ENCODE measurements around the gene ADIPOR1. TPM values are rescaled to one million over a fixed set of nuclear protein-coding genes. Genes with fewer than 3 reads are reported as not detected.

ADIPOR1 gene
- total RNA-seq, 1 donor from 2014 or later = 52.9 TPM

DNA sequence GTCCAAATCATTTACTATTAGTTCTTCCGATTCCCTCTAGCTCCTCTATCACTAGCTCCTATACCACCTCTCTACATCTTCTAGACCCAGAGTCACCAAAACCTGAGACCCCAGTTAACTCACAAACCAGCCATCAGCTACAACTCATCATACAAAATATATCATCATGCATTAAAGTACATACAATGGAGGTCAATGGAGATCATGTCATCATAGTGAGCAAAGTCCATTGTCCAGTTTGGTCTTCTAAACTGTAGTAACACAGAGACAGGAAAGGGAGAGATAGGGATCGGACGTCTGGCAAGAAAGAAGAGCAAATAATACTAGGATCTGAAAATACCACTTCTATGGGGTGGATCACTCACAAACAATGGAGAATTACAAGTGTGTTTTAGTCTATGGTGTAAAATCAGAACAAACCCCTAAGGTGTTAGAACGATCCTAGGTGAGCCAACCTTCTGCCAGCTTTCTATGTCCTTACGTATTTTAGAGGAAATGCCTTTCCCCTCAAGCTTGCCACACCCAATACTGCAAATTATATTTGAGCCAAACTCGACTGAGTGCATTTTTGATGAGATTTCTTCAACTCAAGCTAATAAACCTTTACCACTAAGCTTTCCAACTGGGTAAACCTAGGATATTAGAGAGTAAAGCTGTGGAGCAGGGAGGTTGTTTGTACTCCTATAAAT is 3.9 kb downstream of the ADIPOR1 start:
- Mint-ChIP-seq H3K36me3 (ENCODE audit: low read depth, unreplicated experiment) (peaks cover 19% of the 10 kb centered on the region), H3K9me3 (ENCODE audit: unreplicated experiment) (no peaks in the 10 kb centered on the region), H3K27me3 (ENCODE audit: unreplicated experiment) (peaks cover 8% of the 10 kb centered on the region), H3K27ac (ENCODE audit: unreplicated experiment) (peak overlapping the region; percentile 86), H3K4me3 (ENCODE audit: unreplicated experiment) (peak overlapping the region; percentile 8), H3K4me1 (ENCODE audit: unreplicated experiment) (peaks cover 49% of the 10 kb centered on the region)
- DNase-seq (ENCODE audit: low spot score) = no peak
- TF ChIP-seq CTCF (IDR thresholded peaks at IDR 0.05; ENCODE audit: unreplicated experiment) = no peak

- Mint-ChIP-seq H3K36me3 (ENCODE audit: low read depth, unreplicated experiment) (peaks cover 21% of the 10 kb centered on the region), H3K27ac (ENCODE audit: unreplicated experiment) (peak overlapping the region; percentile 81), H3K27me3 (ENCODE audit: unreplicated experiment) (peaks cover 5% of the 10 kb centered on the region), H3K9me3 (ENCODE audit: unreplicated experiment) (no peaks in the 10 kb centered on the region), H3K4me1 (ENCODE audit: unreplicated experiment) (peaks cover 45% of the 10 kb centered on the region), H3K4me3 (ENCODE audit: unreplicated experiment) (no peak overlapping the region)
- TF ChIP-seq CTCF (IDR thresholded peaks at IDR 0.05; ENCODE audit: unreplicated experiment) = no peak
- no peak for DNase-seq (ENCODE audit: low spot score)
Observed at GRCh38 chr1:202953392-202953791, 4.7 kb downstream of the ADIPOR1 start.

- Mint-ChIP-seq H3K4me3 (ENCODE audit: unreplicated experiment) (no peak overlapping the region), H3K9me3 (ENCODE audit: unreplicated experiment) (no peaks in the 10 kb centered on the region), H3K4me1 (ENCODE audit: unreplicated experiment) (peaks cover 45% of the 10 kb centered on the region), H3K27me3 (ENCODE audit: unreplicated experiment) (peaks cover 5% of the 10 kb centered on the region), H3K27ac (ENCODE audit: unreplicated experiment) (peak overlapping the region; percentile 86), H3K36me3 (ENCODE audit: low read depth, unreplicated experiment) (peaks cover 25% of the 10 kb centered on the region)
- no peak for TF ChIP-seq CTCF (IDR thresholded peaks at IDR 0.05; ENCODE audit: unreplicated experiment)
- no peak for DNase-seq (ENCODE audit: low spot score)
Observed at GRCh38 chr1:202952818-202953217, 5.3 kb downstream of the ADIPOR1 start.

GRCh38 chr1:202952099-202952498 is 6.0 kb downstream of the ADIPOR1 start:
- Mint-ChIP-seq H3K4me1 (ENCODE audit: unreplicated experiment) (peaks cover 40% of the 10 kb centered on the region), H3K4me3 (ENCODE audit: unreplicated experiment) (peak overlapping the region; percentile 37), H3K9me3 (ENCODE audit: unreplicated experiment) (no peaks in the 10 kb centered on the region), H3K27ac (ENCODE audit: unreplicated experiment) (peak overlapping the region; percentile 86), H3K36me3 (ENCODE audit: low read depth, unreplicated experiment) (peaks cover 28% of the 10 kb centered on the region), H3K27me3 (ENCODE audit: unreplicated experiment) (peaks cover 5% of the 10 kb centered on the region)
- TF ChIP-seq CTCF (IDR thresholded peaks at IDR 0.05; ENCODE audit: unreplicated experiment) = no peak
- no peak for DNase-seq (ENCODE audit: low spot score)

DNA sequence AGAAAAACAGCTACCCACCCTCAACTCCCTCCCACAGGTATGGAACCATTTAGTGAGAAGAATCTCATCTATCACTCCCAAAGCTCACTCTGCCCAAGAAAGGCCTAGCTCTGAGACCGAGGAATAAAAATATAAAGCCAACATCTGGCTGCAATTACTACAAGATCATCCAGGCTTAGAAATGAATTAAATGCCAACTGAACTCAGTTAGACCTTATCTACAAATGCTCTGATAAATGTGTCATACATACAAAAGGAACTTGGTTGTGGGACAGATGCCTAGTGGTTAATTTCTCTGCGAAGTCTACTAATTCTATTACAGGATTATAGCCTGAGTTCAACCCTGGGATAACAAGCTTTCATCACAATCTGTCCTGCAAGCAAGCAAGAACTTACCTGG is 6.7 kb downstream of the ADIPOR1 start:
- Mint-ChIP-seq H3K4me3 (ENCODE audit: unreplicated experiment) (no peak overlapping the region), H3K27me3 (ENCODE audit: unreplicated experiment) (peaks cover 5% of the 10 kb centered on the region), H3K9me3 (ENCODE audit: unreplicated experiment) (no peaks in the 10 kb centered on the region), H3K27ac (ENCODE audit: unreplicated experiment) (peak overlapping the region; percentile 48), H3K36me3 (ENCODE audit: low read depth, unreplicated experiment) (peaks cover 28% of the 10 kb centered on the region), H3K4me1 (ENCODE audit: unreplicated experiment) (peaks cover 38% of the 10 kb centered on the region)
- no peak for DNase-seq (ENCODE audit: low spot score)
- no peak for TF ChIP-seq CTCF (IDR thresholded peaks at IDR 0.05; ENCODE audit: unreplicated experiment)

All from endothelial cell (in vitro differentiated cells).